MCF 10A (cell line): ENCODE data around the gene THRB. TPM values are rescaled to one million over a fixed set of nuclear protein-coding genes. Genes with fewer than 3 reads are reported as not detected.

ENCODE experiments used
- BruUV-seq: library from RNA; stranded (reverse); fragments of 400-500 nt; replicated peaks from 2 replicates; lab custom pipeline; 2021; lab: Mats Ljungman, UMichigan
- CTCF ChIA-PET: fragments of 300-600 bp; sonication (Branson Sonifier 250); formaldehyde crosslinking; extraction: SDS; loops from one replicate; lab custom pipeline; 2021; ENCODE audit warnings: antibody characterized with exemption, inconsistent platforms; lab: Yijun Ruan, JAX
- POLR2A ChIA-PET: fragments of 300-600, 350-650 bp; sonication (Branson Sonifier 250); formaldehyde crosslinking; extraction: SDS; loops from one replicate; lab custom pipeline; 2020; ENCODE audit warnings: antibody characterized with exemption, inconsistent platforms; lab: Yijun Ruan, JAX
- DNase-seq: peaks from one replicate; pipeline ENCODE4 v3.0.0-alpha.2; 2018; ENCODE audit not compliant: unreplicated experiment
- H3K27ac Mint-ChIP-seq: one replicate; pipeline ENCODE4 v1.8.0; 2022; ENCODE audit warnings: mild to moderate bottlenecking, low read depth, mixed read lengths; ENCODE audit not compliant: unreplicated experiment
- H3K27me3 Mint-ChIP-seq: one replicate; pipeline ENCODE4 v1.8.0; 2022; ENCODE audit warnings: mixed read lengths; ENCODE audit not compliant: insufficient read depth, unreplicated experiment
- H3K36me3 Mint-ChIP-seq: one replicate; pipeline ENCODE4 v1.8.0; 2022; ENCODE audit warnings: mild to moderate bottlenecking, moderate library complexity, mixed read lengths; ENCODE audit not compliant: insufficient read depth, unreplicated experiment
- H3K4me1 Mint-ChIP-seq: one replicate; pipeline ENCODE4 v1.8.0; 2022; ENCODE audit warnings: mixed read lengths; ENCODE audit not compliant: insufficient read depth, unreplicated experiment
- H3K4me3 Mint-ChIP-seq: one replicate; pipeline ENCODE4 v1.8.0; 2022; ENCODE audit warnings: mild to moderate bottlenecking, moderate library complexity, mixed read lengths; ENCODE audit not compliant: unreplicated experiment
- H3K9me3 Mint-ChIP-seq: one replicate; pipeline ENCODE4 v1.8.0; 2022; ENCODE audit warnings: mixed read lengths; ENCODE audit not compliant: unreplicated experiment
- intact Hi-C: fragments of 100-400 bp; cut with micrococcal nuclease; formaldehyde crosslinking; loops from 2 replicates; pipeline ENCODE4 v1.14.1; 2022
- total RNA-seq: library from RNA; stranded (reverse); gene quantifications from 2 replicates; pipeline ENCODE4 v1.2.3, GENCODE V29; 2022
- TF ChIP-seq, protein P1 (sequence below): fragments of 200-600 bp; IDR thresholded peaks from one replicate; pipeline ENCODE4 v1.8.0; 2022; ENCODE audit warnings: antibody characterized with exemption, mild to moderate bottlenecking; ENCODE audit not compliant: unreplicated experiment

Gene THRB
- total RNA-seq, 1 experiment from 2014 or later = 4.2 TPM

GRCh38 chr3:24520101-24520495 lies 25.4 kb upstream of the THRB start:
- peaks cover 5% of the 10 kb centered on the region for H3K4me1 Mint-ChIP-seq
- DNase-seq = no peak
- no peaks in the 10 kb centered on the region for H3K9me3 Mint-ChIP-seq
- BruUV-seq = no TSS peak
- H3K4me3 Mint-ChIP-seq = no peak overlapping the region
- H3K27me3 Mint-ChIP-seq = no peaks in the 10 kb centered on the region
- ChIA-PET CTCF (interaction anchor here (1.2 kb wide), 1 partner anchor 63 kb away, joined by 4 read pairs; no protein-coding TSS in a partner anchor), POLR2A (interaction anchor here (1.5 kb wide), 1 partner anchor 48 kb away, joined by 4 read pairs; no protein-coding TSS in a partner anchor)
- H3K36me3 Mint-ChIP-seq = no peaks in the 10 kb centered on the region
- TF ChIP-seq, protein P1, sequence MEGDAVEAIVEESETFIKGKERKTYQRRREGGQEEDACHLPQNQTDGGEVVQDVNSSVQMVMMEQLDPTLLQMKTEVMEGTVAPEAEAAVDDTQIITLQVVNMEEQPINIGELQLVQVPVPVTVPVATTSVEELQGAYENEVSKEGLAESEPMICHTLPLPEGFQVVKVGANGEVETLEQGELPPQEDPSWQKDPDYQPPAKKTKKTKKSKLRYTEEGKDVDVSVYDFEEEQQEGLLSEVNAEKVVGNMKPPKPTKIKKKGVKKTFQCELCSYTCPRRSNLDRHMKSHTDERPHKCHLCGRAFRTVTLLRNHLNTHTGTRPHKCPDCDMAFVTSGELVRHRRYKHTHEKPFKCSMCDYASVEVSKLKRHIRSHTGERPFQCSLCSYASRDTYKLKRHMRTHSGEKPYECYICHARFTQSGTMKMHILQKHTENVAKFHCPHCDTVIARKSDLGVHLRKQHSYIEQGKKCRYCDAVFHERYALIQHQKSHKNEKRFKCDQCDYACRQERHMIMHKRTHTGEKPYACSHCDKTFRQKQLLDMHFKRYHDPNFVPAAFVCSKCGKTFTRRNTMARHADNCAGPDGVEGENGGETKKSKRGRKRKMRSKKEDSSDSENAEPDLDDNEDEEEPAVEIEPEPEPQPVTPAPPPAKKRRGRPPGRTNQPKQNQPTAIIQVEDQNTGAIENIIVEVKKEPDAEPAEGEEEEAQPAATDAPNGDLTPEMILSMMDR = no peak
- intact Hi-C loops = no loop called here
- no peak overlapping the region for H3K27ac Mint-ChIP-seq

DNA sequence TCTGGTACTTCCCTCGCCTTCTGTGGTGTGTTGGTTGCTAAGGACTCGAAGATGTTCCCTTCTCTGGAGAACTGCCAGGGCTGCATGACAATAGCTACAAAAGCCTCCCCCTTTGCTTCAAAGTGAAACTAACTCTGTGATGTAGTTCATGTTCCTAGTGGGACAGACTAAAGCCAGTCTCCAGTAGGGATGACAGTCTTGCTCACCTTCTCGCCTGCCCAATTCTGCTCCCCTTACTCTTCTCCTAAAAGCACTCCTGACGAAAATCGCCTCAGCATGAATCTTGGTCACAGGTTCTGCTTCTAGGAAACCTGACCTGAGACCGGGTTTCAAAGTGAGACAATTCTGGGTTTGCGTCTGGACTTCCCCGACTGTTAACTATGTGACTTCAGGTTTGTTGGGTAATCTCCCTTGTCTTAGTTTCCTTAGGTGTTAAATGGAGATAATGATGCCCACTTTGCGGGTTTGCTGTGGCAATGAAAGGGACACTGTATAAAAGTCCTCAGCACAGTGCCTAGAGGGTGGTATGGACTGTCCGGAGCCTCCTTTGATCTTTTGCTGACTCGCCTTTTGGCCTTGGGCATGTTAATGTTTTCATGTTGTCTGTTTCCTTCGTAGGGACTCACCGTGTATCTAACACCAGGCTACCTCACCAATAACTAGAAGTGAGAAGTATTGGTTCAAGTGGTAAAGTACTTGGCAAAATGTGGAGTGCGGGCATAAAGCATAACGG lies 24.9 kb upstream of the THRB start:
- H3K4me3 Mint-ChIP-seq = no peak overlapping the region
- H3K4me1 Mint-ChIP-seq = peaks cover 4% of the 10 kb centered on the region
- TF ChIP-seq, protein P1 = no peak
- no peaks in the 10 kb centered on the region for H3K27me3 Mint-ChIP-seq
- no TSS peak for BruUV-seq
- ChIA-PET CTCF (interaction anchor here (0.7 kb wide), 1 partner anchor 693 kb away, joined by 4 read pairs; no protein-coding TSS in a partner anchor), POLR2A (no interaction called here)
- no peaks in the 10 kb centered on the region for H3K36me3 Mint-ChIP-seq
- intact Hi-C loops = no loop called here
- no peaks in the 10 kb centered on the region for H3K9me3 Mint-ChIP-seq
- no peak overlapping the region for H3K27ac Mint-ChIP-seq
- DNase-seq = no peak

DNA sequence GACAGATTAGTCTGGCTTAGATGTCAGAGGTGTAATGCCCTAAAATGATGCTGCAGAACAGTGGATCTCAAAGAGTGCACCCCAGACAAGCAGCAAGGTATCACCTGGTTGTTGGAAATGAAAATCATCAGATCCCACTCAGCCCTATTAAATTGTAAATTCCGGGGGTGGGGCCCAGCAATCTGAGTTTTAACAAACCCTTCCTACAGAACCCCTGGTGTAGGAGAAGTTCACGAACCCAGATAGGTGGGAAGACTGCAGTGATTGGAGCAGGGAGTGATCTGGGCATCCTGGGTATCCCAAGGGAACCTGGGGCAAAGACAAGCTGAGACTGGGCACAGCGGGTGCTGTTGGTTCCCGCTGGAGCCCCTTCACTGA lies 24.3 kb upstream of the THRB start:
- no peaks in the 10 kb centered on the region for H3K4me1 Mint-ChIP-seq
- TF ChIP-seq, protein P1 = no peak
- no peak overlapping the region for H3K27ac Mint-ChIP-seq
- no peak overlapping the region for H3K4me3 Mint-ChIP-seq
- POLR2A ChIA-PET = interaction anchor here (0.5 kb wide), 1 partner anchor 96 kb away, joined by 3 read pairs; no protein-coding TSS in a partner anchor
- DNase-seq = no peak
- no peaks in the 10 kb centered on the region for H3K36me3 Mint-ChIP-seq
- no TSS peak for BruUV-seq
- no peaks in the 10 kb centered on the region for H3K9me3 Mint-ChIP-seq
- intact Hi-C loops = no loop called here
- H3K27me3 Mint-ChIP-seq = no peaks in the 10 kb centered on the region
- CTCF ChIA-PET = interaction anchor here (0.7 kb wide), 1 partner anchor 694 kb away, joined by 4 read pairs; no protein-coding TSS in a partner anchor

- Mint-ChIP-seq H3K4me1 (peaks cover 7% of the 10 kb centered on the region), H3K36me3 (no peaks in the 10 kb centered on the region), H3K4me3 (no peak overlapping the region), H3K27ac (no peak overlapping the region), H3K9me3 (no peaks in the 10 kb centered on the region), H3K27me3 (no peaks in the 10 kb centered on the region)
- intact Hi-C loops = no loop called here
- DNase-seq = no peak
- ChIA-PET CTCF (interaction anchor here (0.5 to 1.4 kb wide), 5 partner anchors 10 to 365 kb away, joined by 3 to 4 read pairs (median 3); no protein-coding TSS in a partner anchor), POLR2A (interaction anchor here (0.6 to 2.0 kb wide), 5 partner anchors 10 to 683 kb away, joined by 3 to 5 read pairs (median 3); no protein-coding TSS in a partner anchor)
- TF ChIP-seq, protein P1 = no peak
- no TSS peak for BruUV-seq
These were observed 19.5 kb upstream of the THRB start for GRCh38 chr3:24514119-24514518.
